Measurements from ENCODE around the gene CYP8B1. TPM values are rescaled to one million over a fixed set of nuclear protein-coding genes. Genes with fewer than 3 reads are reported as not detected.
A peak's percentile ranks its signal among the peaks of the same experiment; 100 is the strongest.
"Not testable (repeated sequence)": the region's sequence is repeated elsewhere in the genome, so short reads cannot be mapped to it uniquely, and the experiment has no call there.

The CYP8B1 gene
- total RNA-seq, 1 donor from 2014 or later: not detected

- Histone ChIP-seq H3K9me3 (replicated peaks) (no peaks in the 10 kb centered on the region), H3K27me3 (ENCODE audit: low read depth) (peaks cover 27% of the 10 kb centered on the region), H3K27ac (replicated peaks) (no peak overlapping the region), H3K4me3 (no peak overlapping the region), H3K36me3 (no peaks in the 10 kb centered on the region), H3K4me1 (peaks cover 12% of the 10 kb centered on the region)
- intact Hi-C loops (cut with micrococcal nuclease): loop anchor here (5.0 kb wide), 1 partner anchor 102 kb away; no protein-coding TSS in a partner anchor
- DNase-seq: no peak
- TF ChIP-seq CTCF (IDR thresholded peaks at IDR 0.05; ENCODE audit: borderline replicate concordance): no peak
Observed at GRCh38 chr3:42884324-42884723, 8.6 kb upstream of the CYP8B1 start.

DNA sequence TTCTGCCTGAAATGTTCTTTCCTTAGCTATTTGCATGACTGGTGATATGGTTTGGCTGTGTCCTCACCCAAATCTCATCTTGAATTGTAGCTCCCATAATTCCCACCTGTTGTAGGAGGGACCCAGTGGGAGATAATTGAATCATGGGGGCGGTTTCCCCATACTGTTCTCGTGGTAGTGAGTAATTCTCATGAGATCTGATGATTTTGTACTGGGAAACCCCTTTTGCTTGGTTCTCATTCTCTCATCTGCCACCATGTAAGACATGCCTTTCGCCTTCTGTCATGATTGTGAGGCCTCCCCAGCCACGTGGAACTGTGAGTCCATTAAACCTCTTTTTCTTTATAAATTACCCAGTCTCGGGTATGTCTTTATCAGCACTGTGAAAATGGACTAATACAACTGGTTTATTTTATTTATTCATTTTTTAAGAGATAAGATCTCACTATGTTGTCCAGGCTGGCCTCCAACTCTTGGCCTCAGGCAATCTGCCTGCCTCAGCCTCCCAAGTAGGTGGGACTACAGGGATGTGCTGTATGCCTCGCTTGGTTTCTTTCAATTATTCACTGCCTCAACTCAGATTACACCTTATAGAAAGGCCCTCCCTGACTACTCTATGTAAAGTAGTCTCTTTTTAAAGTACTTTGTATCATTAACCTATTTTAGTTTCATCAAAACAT, 7.7 kb upstream of the CYP8B1 start:
- Histone ChIP-seq H3K4me1 (peaks cover 12% of the 10 kb centered on the region), H3K27me3 (ENCODE audit: low read depth) (peaks cover 27% of the 10 kb centered on the region)
- not testable (repeated sequence) for H3K4me3 ChIP-seq; H3K27ac ChIP-seq (replicated peaks); H3K9me3 ChIP-seq (replicated peaks); H3K36me3 ChIP-seq; DNase-seq
- intact Hi-C loops (cut with micrococcal nuclease): loop anchor here (5.0 kb wide), 1 partner anchor 101 kb away; no protein-coding TSS in a partner anchor

GRCh38 chr3:42880601-42881451, 5.1 kb upstream of the CYP8B1 start:
- peak; percentile 98 for TF ChIP-seq CTCF (IDR thresholded peaks at IDR 0.05; ENCODE audit: borderline replicate concordance)
- H3K9me3 ChIP-seq (replicated peaks): no peaks in the 10 kb centered on the region
- peak overlapping the region; percentile 74 for H3K4me3 ChIP-seq
- peak; percentile 82 for DNase-seq
- H3K4me1 ChIP-seq: peaks cover 12% of the 10 kb centered on the region
- intact Hi-C loops (cut with micrococcal nuclease): loop anchor here (5.0 kb wide), 1 partner anchor 99 kb away; no protein-coding TSS in a partner anchor
- no peaks in the 10 kb centered on the region for H3K36me3 ChIP-seq
- H3K27ac ChIP-seq (replicated peaks): peak overlapping the region; percentile 43
- H3K27me3 ChIP-seq (ENCODE audit: low read depth): peaks cover 17% of the 10 kb centered on the region

DNA sequence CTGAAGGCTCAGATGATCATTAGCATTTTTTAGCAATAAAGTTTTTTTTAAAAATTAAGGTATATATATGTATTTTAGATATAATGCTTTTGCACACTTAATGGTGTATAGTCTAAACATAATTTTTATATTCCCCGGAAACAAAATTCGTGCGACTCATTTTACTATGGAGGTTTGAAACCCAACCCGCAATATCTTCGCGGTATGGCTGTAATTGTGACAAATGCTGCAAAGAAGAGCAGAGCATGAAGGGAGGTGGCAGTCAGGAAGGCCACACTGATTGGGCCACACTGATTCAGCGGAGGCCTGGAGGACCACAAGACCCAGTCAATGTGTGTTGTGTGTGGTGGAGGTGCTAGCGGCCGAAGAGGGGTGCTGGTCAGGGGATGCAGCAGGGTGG, 4.5 kb upstream of the CYP8B1 start:
- peaks cover 12% of the 10 kb centered on the region for H3K4me1 ChIP-seq
- no peak overlapping the region for H3K27ac ChIP-seq (replicated peaks)
- H3K36me3 ChIP-seq: no peaks in the 10 kb centered on the region
- intact Hi-C loops (cut with micrococcal nuclease): loop anchor here (5.0 kb wide), 1 partner anchor 98 kb away; no protein-coding TSS in a partner anchor
- no peak for TF ChIP-seq CTCF (IDR thresholded peaks at IDR 0.05; ENCODE audit: borderline replicate concordance)
- H3K9me3 ChIP-seq (replicated peaks): no peaks in the 10 kb centered on the region
- H3K4me3 ChIP-seq: peak overlapping the region; percentile 74
- no peak for DNase-seq
- H3K27me3 ChIP-seq (ENCODE audit: low read depth): peaks cover 11% of the 10 kb centered on the region

- Histone ChIP-seq H3K4me1 (peaks cover 12% of the 10 kb centered on the region), H3K4me3 (no peak overlapping the region), H3K9me3 (replicated peaks) (no peaks in the 10 kb centered on the region), H3K36me3 (no peaks in the 10 kb centered on the region), H3K27ac (replicated peaks) (no peak overlapping the region), H3K27me3 (ENCODE audit: low read depth) (no peaks in the 10 kb centered on the region)
- no peak for TF ChIP-seq CTCF (IDR thresholded peaks at IDR 0.05; ENCODE audit: borderline replicate concordance)
- no peak for DNase-seq
- intact Hi-C loops (cut with micrococcal nuclease): no loop called here
Observed at GRCh38 chr3:42877881-42878280, 2.2 kb upstream of the CYP8B1 start.

Measured in left ventricle myocardium inferior (tissue), 1 donor.